ENCODE results near the gene SMARCD1.

GRCh38 chr12:50039151-50039835 lies 45.8 kb upstream of the SMARCD1 start:
- TF ChIP-seq, protein P1, sequence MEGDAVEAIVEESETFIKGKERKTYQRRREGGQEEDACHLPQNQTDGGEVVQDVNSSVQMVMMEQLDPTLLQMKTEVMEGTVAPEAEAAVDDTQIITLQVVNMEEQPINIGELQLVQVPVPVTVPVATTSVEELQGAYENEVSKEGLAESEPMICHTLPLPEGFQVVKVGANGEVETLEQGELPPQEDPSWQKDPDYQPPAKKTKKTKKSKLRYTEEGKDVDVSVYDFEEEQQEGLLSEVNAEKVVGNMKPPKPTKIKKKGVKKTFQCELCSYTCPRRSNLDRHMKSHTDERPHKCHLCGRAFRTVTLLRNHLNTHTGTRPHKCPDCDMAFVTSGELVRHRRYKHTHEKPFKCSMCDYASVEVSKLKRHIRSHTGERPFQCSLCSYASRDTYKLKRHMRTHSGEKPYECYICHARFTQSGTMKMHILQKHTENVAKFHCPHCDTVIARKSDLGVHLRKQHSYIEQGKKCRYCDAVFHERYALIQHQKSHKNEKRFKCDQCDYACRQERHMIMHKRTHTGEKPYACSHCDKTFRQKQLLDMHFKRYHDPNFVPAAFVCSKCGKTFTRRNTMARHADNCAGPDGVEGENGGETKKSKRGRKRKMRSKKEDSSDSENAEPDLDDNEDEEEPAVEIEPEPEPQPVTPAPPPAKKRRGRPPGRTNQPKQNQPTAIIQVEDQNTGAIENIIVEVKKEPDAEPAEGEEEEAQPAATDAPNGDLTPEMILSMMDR (IDR thresholded peaks at IDR 0.05; ENCODE audit: low read length) = peak; percentile 95
- no peak for TF ChIP-seq EZH2 (IDR thresholded peaks at IDR 0.05; ENCODE audit: borderline replicate concordance, low read length)
